Memory B cell (primary cell): Measurements from ENCODE around the gene ZBTB18.
A peak's percentile ranks its signal among the peaks of the same experiment; 100 is the strongest.

ENCODE experiments used
- ATAC-seq: fragments of 150-1000 bp; cut with Tn5 transposase; 2 replicates; pipeline ENCODE4 v1.10.0; 2021; ENCODE audit warnings: low read depth, mild to moderate bottlenecking, moderate library complexity
- DNase-seq, 2 donors: peaks; one replicate each; pipeline ENCODE4 v3.0.0; 2022; ENCODE audit warnings: low spot score in 2 of 2
- H3K27ac Mint-ChIP-seq: one replicate; pipeline ENCODE4 v1.8.0; 2022; ENCODE audit warnings: mild to moderate bottlenecking, moderate library complexity, mixed read lengths
- H3K27me3 Mint-ChIP-seq: one replicate; pipeline ENCODE4 v1.8.0; 2022; ENCODE audit warnings: mixed read lengths
- H3K36me3 Mint-ChIP-seq: one replicate; pipeline ENCODE4 v1.8.0; 2022; ENCODE audit warnings: mild to moderate bottlenecking, mixed read lengths
- H3K4me1 Mint-ChIP-seq: one replicate; pipeline ENCODE4 v1.8.0; 2022; ENCODE audit warnings: mixed read lengths
- H3K4me3 Mint-ChIP-seq: one replicate; pipeline ENCODE4 v1.8.0; 2022; ENCODE audit warnings: mild to moderate bottlenecking, moderate library complexity, mixed read lengths
- H3K9me3 Mint-ChIP-seq: one replicate; pipeline ENCODE4 v1.8.0; 2022; ENCODE audit warnings: mixed read lengths

ZBTB18 gene

GRCh38 chr1:244048256-244049161, 2.6 kb upstream of the ZBTB18 start:
- H3K27ac Mint-ChIP-seq: peak overlapping the region; percentile 100
- DNase-seq: peak; percentile 78 to 95

GRCh38 chr1:244049162-244050013, 1.7 kb upstream of the ZBTB18 start:
- no peaks in the 10 kb centered on the region for H3K9me3 Mint-ChIP-seq
- H3K4me3 Mint-ChIP-seq: peak overlapping the region; percentile 88
- H3K36me3 Mint-ChIP-seq: peaks cover 2% of the 10 kb centered on the region
- no peak overlapping the region for H3K27ac Mint-ChIP-seq
- no peaks in the 10 kb centered on the region for H3K27me3 Mint-ChIP-seq
- DNase-seq (peak; percentile 62 to 78), ATAC-seq (peak; percentile 22)
- peaks cover 21% of the 10 kb centered on the region for H3K4me1 Mint-ChIP-seq

More at GRCh38 chr1:244048256-244049161, 2.6 kb upstream of the ZBTB18 start:
- Mint-ChIP-seq H3K4me1 (peaks cover 21% of the 10 kb centered on the region), H3K9me3 (no peaks in the 10 kb centered on the region), H3K4me3 (peak overlapping the region; percentile 93), H3K27me3 (no peaks in the 10 kb centered on the region), H3K36me3 (peaks cover 2% of the 10 kb centered on the region)
- ATAC-seq: peak; percentile 63

- H3K9me3 Mint-ChIP-seq: no peaks in the 10 kb centered on the region
- H3K36me3 Mint-ChIP-seq: peaks cover 2% of the 10 kb centered on the region
- peaks cover 18% of the 10 kb centered on the region for H3K4me1 Mint-ChIP-seq
- ATAC-seq (no peak), DNase-seq (peak; percentile 39 to 61)
- peak overlapping the region; percentile 88 for H3K4me3 Mint-ChIP-seq
- no peak overlapping the region for H3K27ac Mint-ChIP-seq
- H3K27me3 Mint-ChIP-seq: no peaks in the 10 kb centered on the region
These were observed 859 bp upstream of the ZBTB18 start for GRCh38 chr1:244050014-244050834.

GRCh38 chr1:244052016-244052727, 1.1 kb downstream of the ZBTB18 start:
- H3K27me3 Mint-ChIP-seq: no peaks in the 10 kb centered on the region
- no peak overlapping the region for H3K27ac Mint-ChIP-seq
- H3K4me3 Mint-ChIP-seq: no peak overlapping the region
- H3K36me3 Mint-ChIP-seq: peaks cover 5% of the 10 kb centered on the region
- DNase-seq (no peak), ATAC-seq (no peak)
- H3K9me3 Mint-ChIP-seq: no peaks in the 10 kb centered on the region
- peaks cover 17% of the 10 kb centered on the region for H3K4me1 Mint-ChIP-seq

GRCh38 chr1:244052728-244053312, 1.7 kb downstream of the ZBTB18 start:
- ATAC-seq (no peak), DNase-seq (no peak)
- Mint-ChIP-seq H3K27me3 (no peaks in the 10 kb centered on the region), H3K27ac (no peak overlapping the region), H3K4me1 (peaks cover 17% of the 10 kb centered on the region), H3K9me3 (no peaks in the 10 kb centered on the region), H3K36me3 (peaks cover 6% of the 10 kb centered on the region), H3K4me3 (no peak overlapping the region)

GRCh38 chr1:244053831-244054230, 2.7 kb downstream of the ZBTB18 start:
- Mint-ChIP-seq H3K4me3 (no peak overlapping the region), H3K27me3 (no peaks in the 10 kb centered on the region), H3K27ac (no peak overlapping the region), H3K4me1 (peaks cover 17% of the 10 kb centered on the region), H3K36me3 (peaks cover 6% of the 10 kb centered on the region), H3K9me3 (no peaks in the 10 kb centered on the region)
- DNase-seq: no peak
- no peak for ATAC-seq

GRCh38 chr1:244054247-244054923, 3.3 kb downstream of the ZBTB18 start:
- H3K36me3 Mint-ChIP-seq: peaks cover 6% of the 10 kb centered on the region
- H3K27ac Mint-ChIP-seq: no peak overlapping the region
- no peak overlapping the region for H3K4me3 Mint-ChIP-seq
- no peak for DNase-seq
- H3K9me3 Mint-ChIP-seq: no peaks in the 10 kb centered on the region
- no peak for ATAC-seq
- H3K27me3 Mint-ChIP-seq: no peaks in the 10 kb centered on the region
- peaks cover 17% of the 10 kb centered on the region for H3K4me1 Mint-ChIP-seq

GRCh38 chr1:244054924-244055263, 3.8 kb downstream of the ZBTB18 start:
- ATAC-seq: no peak
- no peak overlapping the region for H3K4me3 Mint-ChIP-seq

GRCh38 chr1:244056577-244056976, 5.5 kb downstream of the ZBTB18 start:
- no peak overlapping the region for H3K4me3 Mint-ChIP-seq
- no peak overlapping the region for H3K27ac Mint-ChIP-seq
- H3K9me3 Mint-ChIP-seq: no peaks in the 10 kb centered on the region
- DNase-seq (no peak), ATAC-seq (no peak)
- H3K4me1 Mint-ChIP-seq: peaks cover 6% of the 10 kb centered on the region
- H3K27me3 Mint-ChIP-seq: no peaks in the 10 kb centered on the region
- peaks cover 5% of the 10 kb centered on the region for H3K36me3 Mint-ChIP-seq

More at GRCh38 chr1:244054924-244055263, 3.8 kb downstream of the ZBTB18 start:
- Mint-ChIP-seq H3K9me3 (no peaks in the 10 kb centered on the region), H3K27me3 (no peaks in the 10 kb centered on the region), H3K27ac (no peak overlapping the region), H3K36me3 (peaks cover 5% of the 10 kb centered on the region), H3K4me1 (peaks cover 15% of the 10 kb centered on the region)
- DNase-seq: no peak

GRCh38 chr1:244057474-244058385, 6.6 kb downstream of the ZBTB18 start:
- H3K27me3 Mint-ChIP-seq: no peaks in the 10 kb centered on the region
- peaks cover 5% of the 10 kb centered on the region for H3K36me3 Mint-ChIP-seq
- peaks cover 6% of the 10 kb centered on the region for H3K4me1 Mint-ChIP-seq
- peak overlapping the region; percentile 47 for H3K27ac Mint-ChIP-seq
- H3K9me3 Mint-ChIP-seq: no peaks in the 10 kb centered on the region
- no peak overlapping the region for H3K4me3 Mint-ChIP-seq
- DNase-seq: no peak
- ATAC-seq: no peak

- DNase-seq (no peak), ATAC-seq (no peak)
These were observed 9.0 kb downstream of the ZBTB18 start for GRCh38 chr1:244060117-244060516.

GRCh38 chr1:244060686-244061085, 9.6 kb downstream of the ZBTB18 start:
- Mint-ChIP-seq H3K9me3 (no peaks in the 10 kb centered on the region), H3K27me3 (no peaks in the 10 kb centered on the region), H3K27ac (no peak overlapping the region), H3K36me3 (peaks cover 3% of the 10 kb centered on the region), H3K4me1 (peaks cover 4% of the 10 kb centered on the region), H3K4me3 (no peak overlapping the region)
- no peak for ATAC-seq
- no peak for DNase-seq

More at GRCh38 chr1:244060117-244060516, 9.0 kb downstream of the ZBTB18 start:
- no peaks in the 10 kb centered on the region for H3K9me3 Mint-ChIP-seq
- H3K27me3 Mint-ChIP-seq: no peaks in the 10 kb centered on the region
- no peak overlapping the region for H3K4me3 Mint-ChIP-seq
- H3K4me1 Mint-ChIP-seq: peaks cover 6% of the 10 kb centered on the region
- peaks cover 5% of the 10 kb centered on the region for H3K36me3 Mint-ChIP-seq
- H3K27ac Mint-ChIP-seq: no peak overlapping the region
